Activated naive CD4-positive, alpha-beta T cell treated with anti-CD3 and anti-CD28 coated beads, Interleukin-2, amount 50 U/mL, for 72 hours (primary cell): ENCODE results near the gene AANAT. TPM values are rescaled to one million over a fixed set of nuclear protein-coding genes. Genes with fewer than 3 reads are reported as not detected.

Experiments used
- total RNA-seq, 2 donors: library from RNA; stranded (reverse); gene quantifications; one replicate each; pipeline ENCODE4 v1.2.3, GENCODE V29; 2022

Gene AANAT
- total RNA-seq, 2 donors from 2014 or later = not detected

Other genes with a start within 250 kb of the AANAT start
- gene RNF157, start 227.1 kb upstream of the AANAT start, total RNA-seq = 10 to 100 TPM; 22.0 to 35.1 TPM
- gene UBALD2, start 202.3 kb upstream of the AANAT start, total RNA-seq = 100 to 1,000 TPM; 262 to 294 TPM
- gene QRICH2, start 159.3 kb upstream of the AANAT start, total RNA-seq = 1 to 10 TPM in 1 of 2 donors, under 1 TPM in 1; 0.46 to 1.8 TPM
- gene PRPSAP1, start 113.7 kb upstream of the AANAT start, total RNA-seq = 10 to 100 TPM; 17.2 to 31.2 TPM
- 10 to 100 TPM in 1 of 2 donors, 1 to 10 TPM in 1; 7.1 to 11.9 TPM for gene SPHK1, start 83.0 kb upstream of the AANAT start, total RNA-seq
- 10 to 100 TPM; 17.3 to 45.8 TPM for gene UBE2O, start 14.5 kb upstream of the AANAT start, total RNA-seq
- 10 to 100 TPM; 30.4 to 43.1 TPM for gene RHBDF2, start 33.8 kb downstream of the AANAT start, total RNA-seq
- not detected for gene CYGB, start 70.1 kb downstream of the AANAT start, total RNA-seq
- not detected for gene PRCD, start 72.4 kb downstream of the AANAT start, total RNA-seq
- gene ST6GALNAC2, start 118.3 kb downstream of the AANAT start, total RNA-seq = not detected
- 1 to 10 TPM; 1.0 to 3.0 TPM for gene ST6GALNAC1, start 176.2 kb downstream of the AANAT start, total RNA-seq
- 1 to 10 TPM; 4.8 to 9.1 TPM for gene MXRA7, start 243.4 kb downstream of the AANAT start, total RNA-seq